Activated T-helper 9 cell treated with anti-CD3 and anti-CD28 coated beads, Interleukin-2, amount 50 U/mL, for 16 hours (primary cell): ENCODE results near the gene MED14.
A peak's percentile ranks its signal among the peaks of the same experiment; 100 is the strongest.
"Not testable (repeated sequence)": the region's sequence is repeated elsewhere in the genome, so short reads cannot be mapped to it uniquely, and the experiment has no call there.

Experiments
- DNase-seq: peaks from one replicate; pipeline ENCODE4 v3.0.0-alpha.2; 2020; ENCODE audit warnings: low read depth

MED14 gene

GRCh38 chrX:40735325-40736169 lies at the start of gene MED14:
MED14 (minus strand) TSS chrX:40735542; CDS start chrX:40735412, 130 bp downstream.
- peak; percentile 94 for DNase-seq

DNA sequence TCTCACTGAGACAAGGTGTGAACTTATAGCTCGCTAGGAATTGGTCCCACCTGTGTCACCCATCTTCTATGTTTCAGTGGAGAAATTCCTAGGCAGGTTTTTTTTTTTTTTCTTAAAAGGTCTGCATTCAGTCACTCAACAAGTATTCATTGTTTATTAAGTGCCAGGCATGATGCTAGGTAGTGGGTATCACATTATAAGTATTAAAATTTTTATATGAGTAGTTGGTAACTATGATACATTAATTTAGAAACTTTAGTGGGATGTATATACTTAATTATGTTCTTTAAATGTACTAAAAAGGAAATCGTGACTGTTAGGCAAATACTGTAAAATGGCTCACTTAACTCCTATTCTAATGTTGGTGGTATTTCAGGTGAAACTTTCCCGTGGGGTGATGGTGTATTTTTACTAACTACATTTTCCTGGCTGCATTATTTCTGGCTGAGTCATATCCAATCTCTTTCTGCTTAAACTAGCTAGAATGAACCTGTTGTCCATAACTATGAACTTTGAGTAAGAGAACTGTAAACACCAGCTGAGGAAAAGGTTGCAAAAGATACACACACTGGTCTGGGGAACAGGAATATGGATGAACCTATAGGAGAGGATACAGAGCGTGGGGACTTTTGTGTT lies 49.3 kb upstream of the MED14 start:
- no peak for DNase-seq

GRCh38 chrX:40782644-40783259 lies 47.4 kb upstream of the MED14 start:
- DNase-seq: not testable (repeated sequence)

DNA sequence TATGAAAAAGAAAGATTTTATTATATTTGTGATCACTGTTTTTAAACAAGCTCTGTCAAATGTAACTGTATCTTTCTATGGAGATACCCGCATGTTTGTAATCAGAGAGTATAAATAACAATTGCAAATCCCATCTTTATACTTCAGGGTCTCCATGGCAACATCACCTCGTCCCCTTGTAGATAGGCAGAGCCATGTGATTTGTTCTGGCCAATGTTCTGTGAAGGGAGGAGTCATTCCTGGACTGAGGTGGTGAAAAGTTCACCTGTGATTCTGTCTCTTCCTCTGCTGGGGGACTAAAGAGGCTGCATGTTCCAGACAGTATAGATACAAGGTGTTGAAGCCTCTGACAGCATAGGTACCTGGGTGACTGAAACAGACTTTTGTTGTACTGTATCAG lies 45.6 kb upstream of the MED14 start:
- DNase-seq: no peak

DNA sequence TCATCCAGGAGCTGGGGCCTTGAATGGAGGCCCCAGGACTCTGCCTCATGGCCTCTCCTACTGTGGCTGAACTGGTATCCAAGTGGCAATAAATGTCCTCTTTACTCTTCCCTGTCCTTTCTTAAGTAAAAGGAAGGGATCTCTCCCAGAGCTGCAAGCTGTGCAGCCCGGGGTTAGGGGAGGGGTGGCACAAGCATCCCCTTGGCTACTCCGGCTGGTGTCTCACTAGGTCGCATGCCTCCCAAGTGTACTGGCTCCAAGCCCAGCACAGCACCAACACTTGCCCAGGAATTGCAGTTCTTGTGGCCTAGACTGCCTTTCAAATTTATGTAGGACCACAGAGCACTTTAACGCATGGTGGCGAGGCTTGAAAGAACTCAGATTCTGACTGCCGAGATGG lies 44.7 kb upstream of the MED14 start:
- no peak for DNase-seq

- no peak for DNase-seq
These were observed 43.7 kb upstream of the MED14 start for GRCh38 chrX:40778861-40779575.

DNA sequence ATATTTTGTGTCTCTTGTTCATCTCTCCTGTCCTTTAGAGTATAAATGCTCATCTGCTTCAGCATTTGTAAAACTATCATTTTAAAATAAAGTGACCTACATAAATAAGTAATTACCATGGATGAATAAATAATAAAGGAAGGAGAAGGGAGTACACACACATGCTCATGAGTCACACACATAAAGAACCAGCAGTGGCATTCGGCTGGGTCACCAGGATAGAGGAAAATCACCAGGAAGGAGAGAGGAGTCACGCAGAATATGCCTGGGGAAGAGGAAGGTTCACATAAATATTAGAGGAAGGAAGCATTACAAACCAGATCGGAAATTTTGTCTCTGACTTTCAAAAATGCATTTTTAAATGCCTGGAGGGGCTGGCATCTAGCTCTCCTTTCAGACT lies 38.5 kb upstream of the MED14 start:
- DNase-seq: no peak

DNA sequence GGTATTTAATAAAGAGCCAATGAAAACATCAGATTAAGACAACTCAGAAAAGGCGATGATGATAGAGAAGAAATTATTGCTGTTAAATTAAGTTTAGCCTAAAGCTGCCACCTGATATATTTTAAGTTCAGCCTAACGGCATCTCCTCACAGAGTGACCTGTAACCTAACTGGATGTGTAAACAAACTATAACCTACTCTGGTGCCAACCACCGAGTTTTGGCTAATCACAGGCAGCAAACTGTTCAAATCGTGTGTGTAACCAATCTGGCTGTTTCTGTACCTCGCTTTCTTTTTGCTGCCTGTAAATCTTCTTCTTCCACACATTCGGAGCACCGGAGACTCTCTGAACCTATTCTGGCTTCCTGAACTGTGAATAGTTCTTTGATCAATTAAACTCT lies 37.8 kb upstream of the MED14 start:
- no peak for DNase-seq

DNA sequence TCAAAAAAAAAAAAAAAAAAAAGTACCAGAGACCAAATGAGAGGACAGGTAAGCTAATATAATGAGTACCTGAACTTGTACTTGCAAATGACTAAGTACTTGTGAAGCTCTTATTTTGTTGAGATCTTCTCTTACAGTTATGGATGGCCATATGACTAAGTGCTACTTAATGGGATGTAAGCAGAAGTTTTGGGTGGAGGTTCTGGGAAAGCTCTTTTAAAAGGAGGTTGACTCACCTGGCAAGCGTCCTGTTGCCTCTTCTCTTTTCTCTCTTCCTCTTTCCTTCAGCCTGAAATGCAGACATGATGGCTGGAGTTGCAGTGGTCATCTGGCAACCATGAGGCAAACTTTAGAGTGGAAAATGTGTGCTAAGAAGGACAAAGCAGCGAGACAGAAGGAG lies 36.9 kb upstream of the MED14 start:
- DNase-seq: no peak

- DNase-seq: no peak
These were observed 26.4 kb upstream of the MED14 start for GRCh38 chrX:40761762-40762161.

DNA sequence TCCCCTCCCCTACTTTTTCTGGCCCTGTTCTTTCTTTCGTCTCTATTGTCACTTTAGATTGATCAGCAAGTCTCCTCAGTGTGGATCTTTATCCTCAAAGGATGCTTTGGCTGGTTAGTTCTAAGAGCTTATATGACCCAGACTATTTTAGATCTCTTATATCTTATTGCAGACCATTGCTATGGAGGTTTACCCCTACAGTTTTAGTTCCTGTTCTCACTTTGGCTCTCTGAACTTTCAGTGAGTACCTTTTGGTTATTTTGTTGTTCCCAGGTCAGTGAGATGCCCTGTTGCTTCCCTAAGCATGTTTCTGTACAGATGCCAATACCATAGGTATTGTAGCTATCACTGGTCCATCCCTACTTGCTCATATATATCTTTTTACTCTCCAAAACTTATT lies 24.0 kb upstream of the MED14 start:
- no peak for DNase-seq

- no peak for DNase-seq
These were observed 21.7 kb upstream of the MED14 start for GRCh38 chrX:40757058-40757457.

DNA sequence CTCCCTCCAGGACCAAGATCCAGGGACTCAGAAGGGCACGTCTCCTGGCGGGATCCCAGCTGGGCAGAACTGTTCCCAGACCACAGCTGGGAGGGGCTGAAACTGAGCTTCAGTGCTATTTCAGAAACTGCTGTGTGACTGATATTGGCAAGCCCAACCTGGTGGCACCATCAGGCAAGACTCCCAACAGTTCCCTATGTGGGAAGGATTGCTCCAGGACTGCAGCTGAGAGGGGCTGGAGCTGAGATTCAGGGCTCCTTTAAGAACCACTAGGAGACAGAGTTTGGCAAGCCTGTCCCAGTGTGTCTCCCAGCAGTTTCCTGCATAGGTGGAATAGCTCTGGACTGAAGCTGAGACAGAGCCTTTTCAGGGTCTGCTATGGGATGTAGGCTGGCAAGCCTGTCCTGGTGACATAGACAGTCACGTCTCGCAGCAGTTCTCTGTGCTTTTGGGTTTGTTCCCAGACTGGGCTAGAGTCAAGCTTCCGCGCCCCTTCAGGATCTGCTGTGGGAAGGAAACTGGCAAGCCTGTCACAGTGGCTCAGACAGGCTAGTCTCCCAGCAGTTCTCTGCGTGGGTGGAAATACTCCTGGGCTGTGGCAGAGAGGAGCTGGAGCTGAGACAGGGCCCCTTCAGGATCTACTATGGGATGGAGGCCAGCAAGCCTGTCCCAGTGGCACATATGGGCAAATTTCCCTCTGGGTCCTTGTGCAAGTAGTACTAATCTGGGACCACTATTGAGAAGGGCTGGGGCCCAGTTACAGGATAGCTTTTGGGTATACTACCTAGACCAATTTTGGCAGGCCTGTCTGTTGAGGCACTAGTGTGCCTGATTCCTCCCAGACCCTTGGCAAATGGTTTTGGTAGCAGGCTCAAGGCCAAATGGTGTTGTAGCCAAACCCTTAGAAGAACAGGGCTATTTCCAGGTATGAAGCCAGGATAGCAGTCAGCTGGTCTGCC lies 20.2 kb upstream of the MED14 start:
- DNase-seq: no peak

- DNase-seq: no peak
These were observed 14.5 kb upstream of the MED14 start for GRCh38 chrX:40749681-40750494.

DNA sequence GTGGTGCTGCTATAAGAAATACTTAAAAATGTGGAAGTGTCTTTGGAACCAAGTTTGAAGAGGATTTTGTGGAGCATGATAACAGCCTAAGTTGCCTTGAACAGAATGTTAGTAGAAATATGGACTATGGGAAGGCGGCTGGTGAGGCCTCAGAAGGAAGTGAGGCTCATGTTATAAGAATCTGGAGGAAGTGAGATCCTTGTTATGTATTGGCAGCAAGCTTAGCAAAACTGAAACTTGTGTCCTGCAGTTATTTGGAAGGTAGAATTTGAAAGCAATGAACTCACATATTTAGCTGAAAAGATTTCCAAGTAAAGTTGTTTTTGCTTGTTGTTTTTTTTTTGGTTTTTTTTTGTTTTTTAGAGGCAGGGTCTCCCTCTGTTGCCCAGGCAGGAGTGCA lies 13.6 kb upstream of the MED14 start:
- DNase-seq: no peak

DNA sequence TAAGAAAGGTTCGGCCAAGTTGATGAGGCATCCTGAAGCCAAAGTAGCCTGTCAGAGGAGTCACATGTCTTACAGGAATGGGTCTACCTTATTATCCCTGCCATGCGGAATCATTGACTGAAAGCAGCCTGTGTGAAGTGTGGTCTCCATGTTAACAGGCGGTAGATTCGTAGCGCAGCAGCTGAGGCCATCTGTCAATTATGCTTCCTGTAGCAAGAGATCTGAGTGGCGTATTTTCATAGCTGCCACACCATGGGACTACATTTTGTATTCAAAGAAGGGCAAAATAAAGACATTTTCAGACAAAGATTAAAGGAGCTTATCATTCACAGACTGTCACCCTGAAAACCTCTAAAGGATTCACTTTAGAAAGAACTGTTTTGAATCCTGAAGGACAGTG lies 11.2 kb upstream of the MED14 start:
- no peak for DNase-seq

GRCh38 chrX:40736170-40736505 lies 796 bp upstream of the MED14 start:
- no peak for DNase-seq

DNA sequence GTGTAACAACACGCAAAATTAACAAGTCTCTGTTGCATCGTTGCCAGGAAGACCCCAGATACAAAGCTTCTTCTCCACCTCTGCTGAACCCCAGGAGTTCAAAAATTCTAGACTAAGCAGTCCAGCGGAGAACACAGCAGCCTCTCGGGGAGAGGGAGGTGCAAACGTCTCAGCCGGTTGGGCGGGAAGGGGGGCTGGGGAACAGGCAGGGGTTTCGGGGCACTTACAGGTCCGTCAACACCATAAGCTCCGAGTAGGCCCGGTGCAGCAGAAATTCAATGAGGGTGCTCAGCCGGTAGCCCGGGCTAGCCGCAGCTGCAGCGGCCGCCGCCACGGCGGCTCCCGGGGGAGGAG lies 394 bp downstream of the MED14 start:
- DNase-seq: peak; percentile 26

GRCh38 chrX:40733706-40734105 lies 1.6 kb downstream of the MED14 start:
- no peak for DNase-seq

- DNase-seq: not testable (repeated sequence)
These were observed 2.8 kb downstream of the MED14 start for GRCh38 chrX:40732499-40732898.
